SU-DHL-6 (cell line): Measurements from ENCODE around the gene NDUFS8.

ENCODE experiments used
- CTCF ChIP-seq: fragments of 200-600 bp; sonication (generic); IDR thresholded peaks from one replicate; pipeline ENCODE4 v1.5.1; 2017; ENCODE audit warnings: antibody characterized with exemption, mild to moderate bottlenecking, low read length, moderate library complexity; ENCODE audit not compliant: insufficient read depth, poor library complexity, severe bottlenecking
- EZH2phosphoT487 ChIP-seq: fragments of 200-600 bp; sonication (generic), shearing (Covaris generic); conservative IDR thresholded peaks from 2 replicates; pipeline ENCODE4 v1.6.1; 2018; ENCODE audit warnings: mild to moderate bottlenecking, antibody characterized with exemption, low read length, moderate library complexity, mixed read lengths

GRCh38 chr11:68021167-68021787 lies 9.2 kb upstream of the NDUFS8 start:
- TF ChIP-seq CTCF = no peak
- no peak for TF ChIP-seq EZH2phosphoT487
